Measurements from ENCODE around the gene MYCL. TPM values are rescaled to one million over a fixed set of nuclear protein-coding genes. Genes with fewer than 3 reads are reported as not detected.
"Not testable (repeated sequence)": the region's sequence is repeated elsewhere in the genome, so short reads cannot be mapped to it uniquely, and the experiment has no call there.

MYCL gene
- total and polyA plus RNA-seq, 2 of the 8 experiments (the other 6 are each of a cell fraction or from before 2014, with no cell fraction given), result 20.3 to 28.8 TPM

GRCh38 chr1:39913136-39913535 is 11.4 kb upstream of the MYCL start:
- H2BK20ac ChIP-seq (ENCODE audit: low read length); H2AK5ac ChIP-seq (ENCODE audit: low read depth, low read length); H3K4ac ChIP-seq (replicated peaks; ENCODE audit: insufficient read length, low read depth, low read length); H2BK5ac ChIP-seq (ENCODE audit: low read depth, low read length); H3K14ac ChIP-seq (ENCODE audit: insufficient read length); H3K9me3 ChIP-seq (ENCODE audit: insufficient read depth in 2 of 2, low read depth in 1 of 2, low read length in 1 of 2); H4K8ac ChIP-seq (ENCODE audit: extremely low read depth, insufficient read depth, low read length); H3K23ac ChIP-seq (ENCODE audit: insufficient read length); H3K79me1 ChIP-seq (ENCODE audit: low read depth, low read length); POLR2A ChIA-PET (ENCODE audit: partially characterized antibody); H3K79me2 ChIP-seq (ENCODE audit: control insufficient read depth in 1 of 2, insufficient read depth in 2 of 2, low read length in 2 of 2); H4K91ac ChIP-seq (replicated peaks; ENCODE audit: insufficient read length, low read length); H2BK120ac ChIP-seq (replicated peaks; ENCODE audit: low read depth, low read length); H3K23me2 ChIP-seq (ENCODE audit: low read depth, low read length); H3K4me3 ChIP-seq (ENCODE audit: extremely low read depth in 1 of 4, insufficient read depth in 2 of 4, low read depth in 3 of 4, low read length in 4 of 4); H4K5ac ChIP-seq (ENCODE audit: insufficient read length, low read depth, low read length); FAIRE-seq; H3K27me3 ChIP-seq (replicated peaks in 1 of 4; ENCODE audit: control insufficient read depth in 3 of 4, extremely low read depth in 1 of 4, insufficient read depth in 3 of 4, low read length in 3 of 4); H4K20me1 ChIP-seq (replicated peaks in 1 of 2; ENCODE audit: control insufficient read depth in 1 of 2, insufficient read depth in 2 of 2, low read length in 2 of 2); H3K9ac ChIP-seq (replicated peaks in 1 of 4; ENCODE audit: extremely low read depth in 1 of 4, low read depth in 3 of 4, low read length in 3 of 4); H3K27ac ChIP-seq (ENCODE audit: low read depth, low read length); H2BK12ac ChIP-seq (ENCODE audit: low read depth, low read length); CTCF ChIA-PET (ENCODE audit: partially characterized antibody); H2BK15ac ChIP-seq (ENCODE audit: low read length); DNase-seq (ENCODE audit: low read depth in 1 of 2, low spot score in 2 of 2); H3K18ac ChIP-seq (ENCODE audit: extremely low read depth, low read length); H3K4me2 ChIP-seq (ENCODE audit: insufficient read depth in 1 of 2, low read depth in 2 of 2, low read length in 2 of 2); H3K4me1 ChIP-seq (replicated peaks in 1 of 4; ENCODE audit: control insufficient read depth in 3 of 4, insufficient read depth in 4 of 4, low read length in 3 of 4); H3K36me3 ChIP-seq (ENCODE audit: control insufficient read depth in 2 of 4, insufficient read depth in 4 of 4, low read length in 3 of 4); H3K56ac ChIP-seq (replicated peaks; ENCODE audit: insufficient read length, low read depth, low read length); H2AFZ ChIP-seq (ENCODE audit: low read length): not testable (repeated sequence)
- no CpG with 5 or more reads among the region's 30 CpGs for WGBS, 2 experiments (ENCODE audit: extremely low coverage in 1 of 2, insufficient coverage in 1 of 2, insufficient read length in 1 of 2, insufficient replicate concordance in 2 of 2, low coverage in 1 of 2, low lambda C conversion rate in 2 of 2, missing lambda C conversion rate in 1 of 2)

Measured in H1 (cell line).